Endothelial cell of umbilical vein (primary cell): ENCODE measurements around the gene PIK3AP1.

Source experiments
- EZH2 ChIP-seq: IDR thresholded peaks from 2 replicates; pipeline ENCODE4 v1.6.1; 2012; ENCODE audit warnings: borderline replicate concordance, low read depth, mild to moderate bottlenecking, moderate library complexity, low read length, inconsistent platforms; ENCODE audit not compliant: severe bottlenecking
- JUN ChIP-seq: IDR thresholded peaks from 2 replicates; pipeline ENCODE4 v1.6.1; 2011; ENCODE audit warnings: borderline replicate concordance, low read depth; ENCODE audit not compliant: insufficient read length, insufficient read depth
- MYC ChIP-seq: IDR thresholded peaks from one replicate; pipeline ENCODE4 v1.6.1; 2011; ENCODE audit warnings: mild to moderate bottlenecking, low read depth, low read length
- POLR2A ChIP-seq: IDR thresholded peaks from 2 replicates; pipeline ENCODE4 v1.6.1; 2012; ENCODE audit warnings: low read depth, mild to moderate bottlenecking, control low read depth, low read length
- POLR2AphosphoS5 ChIP-seq: IDR thresholded peaks from 2 replicates; pipeline ENCODE4 v1.6.1; 2012; ENCODE audit warnings: low read depth, mild to moderate bottlenecking, control low read depth, low read length, moderate library complexity; ENCODE audit not compliant: insufficient read depth
- TF ChIP-seq, protein P1 (sequence below), 2 donors: IDR thresholded peaks; 1 replicate in 1 of 2; 2 replicates in 1 of 2; pipeline ENCODE4 v1.5.1; 2011; ENCODE audit warnings: low read length in 2 of 2, mild to moderate bottlenecking in 2 of 2, moderate library complexity in 2 of 2, control low read depth in 1 of 2, inconsistent platforms in 1 of 2, low read depth in 1 of 2; ENCODE audit not compliant: insufficient read depth in 1 of 2; ENCODE audit errors: extremely low read depth in 1 of 2

DNA sequence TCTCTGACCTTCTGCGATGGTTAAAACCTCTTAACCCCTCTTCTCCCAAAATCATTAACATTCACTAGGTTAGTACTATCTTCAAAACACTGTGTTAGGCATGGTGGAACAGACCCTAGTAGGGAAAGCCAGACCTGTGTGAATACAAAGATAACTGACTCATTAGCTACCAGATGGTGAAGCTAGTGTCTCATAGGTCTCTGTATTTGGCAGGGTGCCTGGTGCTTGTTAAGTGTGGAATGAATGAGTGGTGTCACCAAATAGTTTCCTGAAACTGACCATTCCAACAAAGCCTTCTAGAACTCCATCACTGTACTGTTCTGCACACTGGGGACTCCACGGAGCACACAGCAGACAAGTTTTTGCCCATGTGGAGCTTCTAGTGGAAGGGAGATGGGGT lies 105.8 kb downstream of the PIK3AP1 start:
- TF ChIP-seq POLR2A (no peak), JUN (peak; percentile 16), EZH2 (no peak), POLR2AphosphoS5 (no peak), MYC (no peak)
- TF ChIP-seq, protein P1, sequence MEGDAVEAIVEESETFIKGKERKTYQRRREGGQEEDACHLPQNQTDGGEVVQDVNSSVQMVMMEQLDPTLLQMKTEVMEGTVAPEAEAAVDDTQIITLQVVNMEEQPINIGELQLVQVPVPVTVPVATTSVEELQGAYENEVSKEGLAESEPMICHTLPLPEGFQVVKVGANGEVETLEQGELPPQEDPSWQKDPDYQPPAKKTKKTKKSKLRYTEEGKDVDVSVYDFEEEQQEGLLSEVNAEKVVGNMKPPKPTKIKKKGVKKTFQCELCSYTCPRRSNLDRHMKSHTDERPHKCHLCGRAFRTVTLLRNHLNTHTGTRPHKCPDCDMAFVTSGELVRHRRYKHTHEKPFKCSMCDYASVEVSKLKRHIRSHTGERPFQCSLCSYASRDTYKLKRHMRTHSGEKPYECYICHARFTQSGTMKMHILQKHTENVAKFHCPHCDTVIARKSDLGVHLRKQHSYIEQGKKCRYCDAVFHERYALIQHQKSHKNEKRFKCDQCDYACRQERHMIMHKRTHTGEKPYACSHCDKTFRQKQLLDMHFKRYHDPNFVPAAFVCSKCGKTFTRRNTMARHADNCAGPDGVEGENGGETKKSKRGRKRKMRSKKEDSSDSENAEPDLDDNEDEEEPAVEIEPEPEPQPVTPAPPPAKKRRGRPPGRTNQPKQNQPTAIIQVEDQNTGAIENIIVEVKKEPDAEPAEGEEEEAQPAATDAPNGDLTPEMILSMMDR (IDR thresholded peaks at IDR 0.05; ENCODE audit: extremely low read depth in 1 of 2, insufficient read depth in 1 of 2, low read depth in 1 of 2, low read length in 2 of 2), result no peak
